Neural progenitor cell (in vitro differentiated cells): ENCODE data around the gene TP53BP2.

ENCODE experiments used
- EZH2phosphoT487 ChIP-seq: fragments of 200-600 bp; sonication (generic); IDR thresholded peaks from 2 replicates; pipeline ENCODE4 v1.6.1; 2017; ENCODE audit warnings: antibody characterized with exemption
- TF ChIP-seq, protein P1 (sequence below): fragments of 200-600 bp; sonication (generic); IDR thresholded peaks from 2 replicates; pipeline ENCODE4 v1.5.1; 2017; ENCODE audit warnings: antibody characterized with exemption, mild to moderate bottlenecking

DNA sequence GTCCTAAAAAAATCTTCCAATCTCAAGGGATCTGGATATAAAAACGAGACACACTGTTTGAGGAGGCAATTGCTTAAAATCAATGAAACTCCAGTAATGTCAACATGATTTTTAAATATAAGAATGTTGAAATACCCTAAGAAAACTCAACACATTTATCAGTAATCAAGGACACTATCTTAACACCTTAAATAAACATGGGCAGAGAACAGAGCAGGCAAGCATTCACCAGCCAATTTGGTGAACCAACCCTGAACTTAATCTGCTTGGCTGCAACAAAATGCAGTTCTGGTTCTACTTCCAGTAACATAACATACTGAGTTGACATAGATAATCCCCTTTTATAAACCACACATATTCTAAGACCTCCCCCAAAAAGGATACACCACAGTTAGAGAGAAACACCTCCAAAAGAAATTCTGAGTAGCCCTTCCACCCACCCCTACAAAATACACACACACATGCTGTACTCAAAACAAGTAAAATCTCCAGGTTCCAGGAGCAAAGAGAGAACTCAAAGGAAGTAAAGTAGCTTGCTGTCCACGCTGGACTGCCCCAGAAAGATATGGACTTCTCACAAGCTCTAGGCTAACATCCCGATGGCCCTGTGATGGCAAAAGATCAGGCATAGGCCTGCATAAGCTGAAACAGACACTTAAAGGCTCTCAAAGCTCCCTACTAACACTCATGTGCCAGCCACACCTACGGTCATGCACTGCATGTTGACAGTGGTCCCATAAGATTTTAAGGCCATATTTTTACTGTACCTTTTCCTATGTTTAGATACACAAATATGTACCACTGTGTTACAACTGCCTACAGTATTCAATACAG, 30.5 kb downstream of the TP53BP2 start:
- TF ChIP-seq, protein P1, sequence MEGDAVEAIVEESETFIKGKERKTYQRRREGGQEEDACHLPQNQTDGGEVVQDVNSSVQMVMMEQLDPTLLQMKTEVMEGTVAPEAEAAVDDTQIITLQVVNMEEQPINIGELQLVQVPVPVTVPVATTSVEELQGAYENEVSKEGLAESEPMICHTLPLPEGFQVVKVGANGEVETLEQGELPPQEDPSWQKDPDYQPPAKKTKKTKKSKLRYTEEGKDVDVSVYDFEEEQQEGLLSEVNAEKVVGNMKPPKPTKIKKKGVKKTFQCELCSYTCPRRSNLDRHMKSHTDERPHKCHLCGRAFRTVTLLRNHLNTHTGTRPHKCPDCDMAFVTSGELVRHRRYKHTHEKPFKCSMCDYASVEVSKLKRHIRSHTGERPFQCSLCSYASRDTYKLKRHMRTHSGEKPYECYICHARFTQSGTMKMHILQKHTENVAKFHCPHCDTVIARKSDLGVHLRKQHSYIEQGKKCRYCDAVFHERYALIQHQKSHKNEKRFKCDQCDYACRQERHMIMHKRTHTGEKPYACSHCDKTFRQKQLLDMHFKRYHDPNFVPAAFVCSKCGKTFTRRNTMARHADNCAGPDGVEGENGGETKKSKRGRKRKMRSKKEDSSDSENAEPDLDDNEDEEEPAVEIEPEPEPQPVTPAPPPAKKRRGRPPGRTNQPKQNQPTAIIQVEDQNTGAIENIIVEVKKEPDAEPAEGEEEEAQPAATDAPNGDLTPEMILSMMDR, result no peak
- no peak for TF ChIP-seq EZH2phosphoT487
